Measurements from ENCODE around the gene NXPE4. TPM values are rescaled to one million over a fixed set of nuclear protein-coding genes. Genes with fewer than 3 reads are reported as not detected.

NXPE4 gene
- total RNA-seq, 1 experiment from 2014 or later, result 0.11 TPM

GRCh38 chr11:114621950-114622809 lies 26.6 kb upstream of the NXPE4 start (continued):
- TF ChIP-seq IRF1 (CRISPR knock-in tag; IDR thresholded peaks at IDR 0.05), result no peak
- TF ChIP-seq ZNF396 (CRISPR knock-in tag; IDR thresholded peaks at IDR 0.05; ENCODE audit: borderline replicate concordance), result no peak
- no peak for TF ChIP-seq ZMAT4 (CRISPR knock-in tag; IDR thresholded peaks at IDR 0.05)
- no peak for TF ChIP-seq HMGA2 (CRISPR knock-in tag; IDR thresholded peaks at IDR 0.05)
- no peak for TF ChIP-seq MYBL2 (CRISPR knock-in tag; IDR thresholded peaks at IDR 0.05)
- TF ChIP-seq STAT6 (CRISPR knock-in tag; conservative IDR thresholded peaks at IDR 0.05; ENCODE audit: low read depth), result no peak

GRCh38 chr11:114621072-114621471 lies 25.5 kb upstream of the NXPE4 start:
- Mint-ChIP-seq H3K9me3 (peaks cover 92% of the 10 kb centered on the region), H3K4me3 (no peak overlapping the region), H3K27ac (no peak overlapping the region), H3K36me3 (peaks cover 63% of the 10 kb centered on the region), H3K4me1 (no peaks in the 10 kb centered on the region), H3K27me3 (ENCODE audit: low read depth) (0 out of 2 replicates have a peak, but pooled peaks cover 2% of the 10 kb centered on the region)
- DNase-seq (ENCODE audit: low spot score) (no peak), ATAC-seq (no peak)
- ChIA-PET POLR2A (no interaction called here), CTCF (no interaction called here)
- TF ChIP-seq ETV6 (CRISPR knock-in tag; IDR thresholded peaks at IDR 0.05) (no peak), IRF2 (CRISPR knock-in tag; IDR thresholded peaks at IDR 0.05; ENCODE audit: borderline replicate concordance, low read depth) (no peak), SMAD4 (CRISPR knock-in tag; IDR thresholded peaks at IDR 0.05) (no peak), PRDM15 (CRISPR knock-in tag; IDR thresholded peaks at IDR 0.05) (no peak), ZNF671 (CRISPR knock-in tag; IDR thresholded peaks at IDR 0.05) (no peak), E2F1 (CRISPR knock-in tag; IDR thresholded peaks at IDR 0.05) (no peak), CREM (CRISPR knock-in tag; IDR thresholded peaks at IDR 0.05) (no peak), ZNF121 (CRISPR knock-in tag; IDR thresholded peaks at IDR 0.05) (no peak), ZNF532 (CRISPR knock-in tag; IDR thresholded peaks at IDR 0.05; ENCODE audit: borderline replicate concordance) (no peak), ZNF512 (CRISPR knock-in tag; IDR thresholded peaks at IDR 0.05; ENCODE audit: borderline replicate concordance) (no peak), NFYB (CRISPR knock-in tag; conservative IDR thresholded peaks at IDR 0.05; ENCODE audit: low read depth) (no peak), OVOL2 (CRISPR knock-in tag; IDR thresholded peaks at IDR 0.05; ENCODE audit: borderline replicate concordance) (no peak), ZNF263 (CRISPR knock-in tag; IDR thresholded peaks at IDR 0.05; ENCODE audit: low read depth) (no peak)
